Left lung (tissue), 10 donors: ENCODE data around the gene ARL10. TPM values are rescaled to one million over a fixed set of nuclear protein-coding genes. Genes with fewer than 3 reads are reported as not detected.

Experiments used
- ATAC-seq: fragments of 200-7000 bp; cut with Tn5 transposase; one replicate; pipeline ENCODE4 v1.9.1; 2020; ENCODE audit warnings: moderate library complexity
- DNase-seq, 4 donors: peaks; one replicate each; pipeline ENCODE4 v3.0.0-alpha.2; 2013 to 2020
- H3K27ac ChIP-seq, 2 donors: fragments of 200-600 bp; sonication (generic) in 1 of 2; one replicate each; pipeline versions ENCODE4 v1.5.0 to v1.8.0; 2020 to 2021
- H3K27me3 ChIP-seq, 2 donors: fragments of 200-600 bp; sonication (generic) in 1 of 2; one replicate each; pipeline versions ENCODE4 v1.5.0 to v1.8.0; 2020 to 2021
- H3K36me3 ChIP-seq, 2 donors: fragments of 200-600 bp; sonication (generic) in 1 of 2; one replicate each; pipeline versions ENCODE4 v1.5.0 to v1.8.0; 2020 to 2021
- H3K4me1 ChIP-seq, 2 donors: fragments of 200-600 bp; one replicate each; pipeline ENCODE4 v1.8.0; 2021
- H3K4me3 ChIP-seq, 2 donors: fragments of 200-600 bp; sonication (generic) in 1 of 2; one replicate each; pipeline versions ENCODE4 v1.5.0 to v1.8.0; 2020 to 2021; ENCODE audit warnings: mild to moderate bottlenecking in 1 of 2
- H3K9me3 ChIP-seq, 2 donors: fragments of 200-600 bp; sonication (generic) in 1 of 2; one replicate each; pipeline versions ENCODE4 v1.5.0 to v1.8.0; 2020 to 2021
- CTCF ChIP-seq, 2 donors: fragments of 200-600 bp; sonication (generic) in 1 of 2; IDR thresholded peaks; one replicate each; pipeline versions ENCODE4 v1.5.0 to v1.8.0; 2021; ENCODE audit warnings: antibody characterized with exemption in 2 of 2
- intact Hi-C, 2 donors: fragments of 100-400 bp; cut with DNase I; formaldehyde crosslinking; loops; one replicate each; pipeline versions ENCODE4 v1.11.2 to v1.14.2; 2022
- polyA plus RNA-seq, 6 donors: library from polyadenylated mRNA; unstranded; fragments of 120-200 nt; gene quantifications; one replicate each; pipeline ENCODE4 v1.2.1, GENCODE V29; 2013; ENCODE audit not compliant: insufficient read length in 6 of 6
- total RNA-seq, 2 donors: library from RNA; stranded (reverse); fragmentation: NEBNext Ultra II Directional; extraction: Animal tissue kit (Norgen Biotek cat#: 25700); gene quantifications; one replicate each; pipeline ENCODE4 v1.2.1, GENCODE V29; 2021
- donor health status: DM: no; HTN: yes; CAD: no.
- donor health status: DM: no; HTN: no; CAD: no.

The ARL10 gene
- total and polyA plus RNA-seq, 8 donors, result 6.0 to 20.1 (median 18.2) TPM

GRCh38 chr5:176342158-176342483, 23.2 kb upstream of the ARL10 start:
- no peak for DNase-seq
- no peaks in the 10 kb centered on the region for H3K27me3 ChIP-seq
- peaks cover 0 to 40% of the 10 kb centered on the region in 2 donors for H3K36me3 ChIP-seq
- H3K9me3 ChIP-seq, result no peaks in the 10 kb centered on the region
- H3K4me3 ChIP-seq, result no peak overlapping the region
- no peak overlapping the region for H3K27ac ChIP-seq
- ATAC-seq, result no peak
- TF ChIP-seq CTCF (IDR thresholded peaks at IDR 0.05), result no peak
- intact Hi-C loops, result no loop called here
- no peaks in the 10 kb centered on the region for H3K4me1 ChIP-seq

DNA sequence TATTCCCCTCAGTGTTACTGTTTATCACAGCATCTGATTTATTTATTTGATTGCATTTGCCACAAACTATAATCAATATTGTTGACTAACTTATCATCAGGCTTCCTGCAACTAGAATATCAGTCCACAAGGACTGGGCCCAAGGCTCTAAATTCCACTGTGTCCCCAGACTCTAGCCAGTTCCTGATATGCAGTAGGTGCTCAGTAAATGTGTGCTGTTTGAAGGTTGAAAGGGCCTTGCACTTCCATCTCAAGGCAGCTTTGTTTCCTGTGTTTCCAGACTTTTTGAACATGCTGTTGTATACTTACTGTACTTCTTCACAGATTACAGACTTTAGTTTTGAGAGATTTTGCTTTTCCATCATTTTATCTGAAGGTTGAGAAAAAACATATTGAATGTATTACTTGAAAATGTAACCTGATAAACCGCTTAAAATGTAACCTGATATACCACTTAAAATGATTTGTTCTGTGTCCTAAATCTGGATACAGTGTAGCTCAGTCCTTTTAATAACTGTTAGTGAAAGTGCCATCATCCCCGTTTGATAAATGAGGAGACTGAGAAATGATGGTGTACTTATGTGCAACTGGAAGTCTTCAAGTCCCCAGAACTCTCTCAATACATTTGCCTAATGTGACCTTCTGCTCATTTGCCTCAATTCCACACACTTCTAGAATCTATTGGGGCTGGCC, 22.4 kb upstream of the ARL10 start:
- Histone ChIP-seq H3K27ac (no peak overlapping the region), H3K4me3 (no peak overlapping the region), H3K9me3 (no peaks in the 10 kb centered on the region), H3K36me3 (peaks cover 0 to 40% of the 10 kb centered on the region in 2 donors), H3K4me1 (no peaks in the 10 kb centered on the region), H3K27me3 (no peaks in the 10 kb centered on the region)
- ATAC-seq, result no peak
- DNase-seq, result no peak
- intact Hi-C loops, result no loop called here
- no peak for TF ChIP-seq CTCF (IDR thresholded peaks at IDR 0.05)

DNA sequence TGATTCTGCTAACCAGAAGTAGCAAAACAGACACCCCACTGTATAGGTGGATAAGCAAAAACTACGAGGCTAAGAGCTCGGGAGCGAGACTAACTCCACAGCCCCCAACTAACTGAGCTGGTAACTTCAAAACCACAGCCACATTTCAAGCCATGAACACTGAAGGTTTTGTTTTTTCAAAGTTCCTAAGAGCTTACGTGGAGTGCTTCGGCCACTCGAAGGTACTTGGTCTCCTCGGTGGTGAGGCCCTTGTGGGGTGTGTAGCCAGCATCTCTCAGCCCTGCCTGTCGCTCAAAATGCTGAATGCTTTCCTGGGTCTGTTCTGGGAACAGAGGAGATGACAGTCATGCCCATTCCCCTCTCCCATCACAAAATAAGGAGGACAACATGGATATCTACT, 14.9 kb upstream of the ARL10 start:
- Histone ChIP-seq H3K4me3 (no peak overlapping the region), H3K36me3 (peaks cover 0 to 100% of the 10 kb centered on the region in 2 donors), H3K27ac (no peak overlapping the region), H3K4me1 (peaks cover 4% of the 10 kb centered on the region in 2 donors), H3K9me3 (no peaks in the 10 kb centered on the region), H3K27me3 (no peaks in the 10 kb centered on the region)
- ATAC-seq, result peak; percentile 95
- no peak for TF ChIP-seq CTCF (IDR thresholded peaks at IDR 0.05)
- intact Hi-C loops, result no loop called here
- DNase-seq, result peak in 2 of 4 donors; percentile 43 to 74

GRCh38 chr5:176352116-176352878, 13.0 kb upstream of the ARL10 start:
- no peaks in the 10 kb centered on the region for H3K9me3 ChIP-seq
- H3K27ac ChIP-seq, result no peak overlapping the region
- intact Hi-C loops, result no loop called here
- H3K4me1 ChIP-seq, result peaks cover 4% of the 10 kb centered on the region in 2 donors
- ATAC-seq, result no peak
- no peak overlapping the region for H3K4me3 ChIP-seq
- peaks cover 0 to 100% of the 10 kb centered on the region in 2 donors for H3K36me3 ChIP-seq
- DNase-seq, result peak in 1 of 4 donors; percentile 9
- H3K27me3 ChIP-seq, result no peaks in the 10 kb centered on the region
- no peak for TF ChIP-seq CTCF (IDR thresholded peaks at IDR 0.05)

DNA sequence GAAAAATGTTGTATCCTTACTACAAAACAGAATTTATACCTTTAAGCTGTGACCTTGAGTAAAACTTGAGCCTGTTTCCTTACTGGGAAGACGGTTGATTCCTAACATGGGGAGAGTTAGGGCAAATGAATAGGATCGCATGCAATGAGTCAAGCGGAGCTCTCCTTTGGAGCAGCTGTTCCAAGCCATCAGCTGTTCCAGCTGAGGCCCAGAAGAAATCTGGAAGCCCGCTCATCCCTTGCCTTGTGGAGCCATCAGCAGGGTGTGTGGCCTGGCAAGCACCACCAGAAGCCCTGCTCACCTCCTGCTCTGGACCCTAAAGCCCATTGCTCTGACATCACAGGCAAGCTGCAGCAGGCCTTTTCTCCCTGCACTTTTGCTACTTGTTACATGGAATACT, 11.8 kb upstream of the ARL10 start:
- no peak for TF ChIP-seq CTCF (IDR thresholded peaks at IDR 0.05)
- Histone ChIP-seq H3K4me1 (peaks cover 4% of the 10 kb centered on the region in 2 donors), H3K27me3 (no peaks in the 10 kb centered on the region), H3K27ac (no peak overlapping the region), H3K9me3 (no peaks in the 10 kb centered on the region), H3K36me3 (peaks cover 0 to 100% of the 10 kb centered on the region in 2 donors), H3K4me3 (no peak overlapping the region)
- intact Hi-C loops, result no loop called here
- no peak for DNase-seq
- ATAC-seq, result no peak
